ENCODE data around the gene SCYGR1. TPM values are rescaled to one million over a fixed set of nuclear protein-coding genes. Genes with fewer than 3 reads are reported as not detected.

Gene SCYGR1
- total and polyA plus RNA-seq, 2 of the 13 experiments (the other 11 are each of a cell fraction or from before 2014, with no cell fraction given) = not detected

GRCh38 chr2:227351639-227352038, 36.1 kb downstream of the SCYGR1 start:
- intact Hi-C loops (cut with micrococcal nuclease; ENCODE audit: unreplicated experiment) = no loop called here
- no TSS peak for BruUV-seq (replicated peaks)
- no peak for FAIRE-seq
- no peak for TF ChIP-seq HES4 (CRISPR knock-in tag; IDR thresholded peaks at IDR 0.05; ENCODE audit: borderline replicate concordance)
- no peak for TF ChIP-seq HNRNPK (IDR thresholded peaks at IDR 0.05; ENCODE audit: low read depth, low read length, poor library complexity, severe bottlenecking)
- TF ChIP-seq ZNF543 (CRISPR knock-in tag; IDR thresholded peaks at IDR 0.05) = no peak
- no peak for TF ChIP-seq SAFB2 (CRISPR knock-in tag; IDR thresholded peaks at IDR 0.05; ENCODE audit: borderline replicate concordance, low read depth)
- no peak for TF ChIP-seq ISX (CRISPR knock-in tag; conservative IDR thresholded peaks at IDR 0.05)
- TF ChIP-seq TBL1XR1 (IDR thresholded peaks at IDR 0.05; ENCODE audit: borderline replicate concordance, low read length, partially characterized antibody) = no peak
- TF ChIP-seq ZNF772 (CRISPR knock-in tag; IDR thresholded peaks at IDR 0.05) = no peak
- no peak for TF ChIP-seq ZNF841 (CRISPR knock-in tag; IDR thresholded peaks at IDR 0.05; ENCODE audit: borderline replicate concordance)
- no peak for TF ChIP-seq SALL1 (CRISPR knock-in tag; IDR thresholded peaks at IDR 0.05)
- TF ChIP-seq PATZ1 (CRISPR knock-in tag; IDR thresholded peaks at IDR 0.05) = no peak
- TF ChIP-seq ZNF672 (CRISPR knock-in tag; IDR thresholded peaks at IDR 0.05) = no peak
- TF ChIP-seq NR2F6 (IDR thresholded peaks at IDR 0.05) = no peak
- no peak for TF ChIP-seq NR2F6 (CRISPR knock-in tag; IDR thresholded peaks at IDR 0.05)
- TF ChIP-seq ZKSCAN5 (CRISPR knock-in tag; IDR thresholded peaks at IDR 0.05) = no peak
- no peak for TF ChIP-seq ATAD3A (CRISPR knock-in tag; IDR thresholded peaks at IDR 0.05)
- TF ChIP-seq DR1 (CRISPR knock-in tag; IDR thresholded peaks at IDR 0.05) = no peak
- no peak for TF ChIP-seq SNAPC5 (CRISPR knock-in tag; IDR thresholded peaks at IDR 0.05; ENCODE audit: borderline replicate concordance)
- TF ChIP-seq PHF20 (CRISPR knock-in tag; IDR thresholded peaks at IDR 0.05) = no peak
- no peak for TF ChIP-seq ZNF225 (CRISPR knock-in tag; IDR thresholded peaks at IDR 0.05)
- TF ChIP-seq ZNF296 (CRISPR knock-in tag; conservative IDR thresholded peaks at IDR 0.05) = no peak
- Histone ChIP-seq H3K4me1 (ENCODE audit: insufficient read depth, low read length) (no peaks in the 10 kb centered on the region), H3K4me3 (replicated peaks in 1 of 3; ENCODE audit: insufficient read depth in 1 of 3, low read depth in 2 of 3, low read length in 3 of 3) (no peak overlapping the region), H3K27me3 (ENCODE audit: control insufficient read depth in 1 of 2, insufficient read depth in 2 of 2, low read length in 2 of 2) (no peaks in the 10 kb centered on the region), H2AFZ (ENCODE audit: low read length) (no peak overlapping the region), H3K36me3 (replicated peaks in 1 of 2; ENCODE audit: control insufficient read depth in 1 of 2, insufficient read depth in 2 of 2, low read length in 2 of 2) (peaks cover 10 to 55% of the 10 kb centered on the region in 2 experiments), H4K20me1 (ENCODE audit: insufficient read depth, low read length) (no peaks in the 10 kb centered on the region), H3K27ac (ENCODE audit: extremely low read length, insufficient read depth, low read length) (no peak overlapping the region), H3K4me2 (ENCODE audit: low read depth, low read length) (no peak overlapping the region), H3K9me3 (ENCODE audit: low read length) (no peaks in the 10 kb centered on the region), H3K9ac (ENCODE audit: insufficient read depth, low read depth, low read length) (no peak overlapping the region), H3K79me2 (ENCODE audit: insufficient read depth, low read length) (no peaks in the 10 kb centered on the region)
- in situ Hi-C loops (cut with HindIII; ENCODE audit: extremely low pct_ligation_motif_present, low pct_unique_long_range_greater_than_20kb) = no loop called here
- ChIA-PET POLR2A (no interaction called here), CTCF (ENCODE audit: low intra/inter-chr PET ratio, low total read pairs) (no interaction called here)
- ATAC-seq = no peak
- no peak for DNase-seq (ENCODE audit: low spot score)
- WGBS (ENCODE audit: low lambda C conversion rate) = 97% methylated on average over 4 of the region's 4 CpGs

Measured in HepG2 (cell line).